Neuronal stem cell (in vitro differentiated cells): ENCODE measurements around the gene MZT2B.
"Not testable (repeated sequence)": the region's sequence is repeated elsewhere in the genome, so short reads cannot be mapped to it uniquely, and the experiment has no call there.

Experiments used
- DNase-seq: peaks from one replicate; pipeline ENCODE4 v3.0.0-alpha.2; 2013; ENCODE audit warnings: low spot score
- H2AFZ ChIP-seq: one replicate; pipeline ENCODE4 v1.6.1; 2013; ENCODE audit warnings: mild to moderate bottlenecking, low read length, inconsistent platforms
- H2AK5ac ChIP-seq: 2 replicates; pipeline ENCODE4 v1.6.1; 2013; ENCODE audit warnings: low read depth, mild to moderate bottlenecking, inconsistent platforms, low read length, moderate library complexity, mixed read lengths
- H2BK120ac ChIP-seq: 2 replicates; pipeline ENCODE4 v1.6.1; 2013; ENCODE audit warnings: low read depth, mild to moderate bottlenecking, inconsistent platforms, low read length, moderate library complexity, mixed read lengths
- H2BK12ac ChIP-seq: one replicate; pipeline ENCODE4 v1.6.1; 2013; ENCODE audit warnings: low read length, inconsistent platforms
- H2BK15ac ChIP-seq: 2 replicates; pipeline ENCODE4 v1.6.1; 2013; ENCODE audit warnings: mild to moderate bottlenecking, low read length, inconsistent platforms, mixed read lengths
- H2BK5ac ChIP-seq: one replicate; pipeline ENCODE4 v1.6.1; 2013; ENCODE audit warnings: inconsistent platforms, mild to moderate bottlenecking, low read length, moderate library complexity
- H3K14ac ChIP-seq: one replicate; pipeline ENCODE4 v1.6.1; 2013; ENCODE audit warnings: low read length, inconsistent platforms
- H3K18ac ChIP-seq: 2 replicates; pipeline ENCODE4 v1.6.1; 2013; ENCODE audit warnings: low read length, inconsistent platforms
- H3K23ac ChIP-seq: 2 replicates; pipeline ENCODE4 v1.6.1; 2013; ENCODE audit warnings: low read depth, mild to moderate bottlenecking, mixed read lengths, low read length, inconsistent platforms; ENCODE audit not compliant: poor library complexity
- H3K27ac ChIP-seq: replicated peaks from 3 replicates; pipeline ENCODE4 v1.5.1; 2013; ENCODE audit warnings: low read length, inconsistent platforms
- H3K27me3 ChIP-seq, 3 experiments: 2 replicates each; pipeline ENCODE4 v1.6.1; 2013; ENCODE audit warnings: low read length in 3 of 3, mild to moderate bottlenecking in 2 of 3, inconsistent platforms in 1 of 3, low read depth in 1 of 3, mixed read lengths in 1 of 3, moderate library complexity in 1 of 3; ENCODE audit not compliant: control insufficient read depth in 3 of 3, insufficient read depth in 3 of 3
- H3K36me3 ChIP-seq, 2 donors: replicated peaks in 1 of 2; 2 replicates each; pipeline ENCODE4 v1.6.1; 2013; ENCODE audit warnings: low read length in 2 of 2; ENCODE audit not compliant: control insufficient read depth in 2 of 2, insufficient read depth in 2 of 2
- H3K4ac ChIP-seq: 2 replicates; pipeline ENCODE4 v1.6.1; 2013; ENCODE audit warnings: inconsistent platforms, mild to moderate bottlenecking, low read length, moderate library complexity
- H3K4me1 ChIP-seq, 2 donors: 1 replicate in 1 of 2; 2 replicates in 1 of 2; pipeline ENCODE4 v1.6.1; 2013; ENCODE audit warnings: low read length in 2 of 2, low read depth in 1 of 2; ENCODE audit not compliant: control insufficient read depth in 2 of 2, insufficient read depth in 1 of 2
- H3K4me2 ChIP-seq: one replicate; pipeline ENCODE4 v1.6.1; 2013; ENCODE audit warnings: mild to moderate bottlenecking, low read length, inconsistent platforms; ENCODE audit not compliant: insufficient read depth, poor library complexity, severe bottlenecking
- H3K4me3 ChIP-seq, 2 donors: 2 replicates each; pipeline ENCODE4 v1.5.1; 2013; ENCODE audit warnings: low read length in 2 of 2, mild to moderate bottlenecking in 2 of 2, inconsistent platforms in 1 of 2, moderate library complexity in 1 of 2
- H3K79me1 ChIP-seq: one replicate; pipeline ENCODE4 v1.6.1; 2013; ENCODE audit warnings: low read depth, mild to moderate bottlenecking, inconsistent platforms, low read length, moderate library complexity
- H3K9ac ChIP-seq: one replicate; pipeline ENCODE4 v1.6.1; 2013; ENCODE audit warnings: mild to moderate bottlenecking, low read depth, low read length, inconsistent platforms; ENCODE audit not compliant: poor library complexity
- H3K9me3 ChIP-seq, 2 donors: replicated peaks in 1 of 2; 2 replicates each; pipeline versions ENCODE3 to v1.6.1; 2013; ENCODE audit warnings: low read length in 2 of 2, mild to moderate bottlenecking in 2 of 2, inconsistent platforms in 1 of 2, low read depth in 1 of 2, mixed read lengths in 1 of 2, moderate library complexity in 1 of 2; ENCODE audit not compliant: control insufficient read depth in 2 of 2, insufficient read depth in 1 of 2
- H4K8ac ChIP-seq: one replicate; pipeline ENCODE4 v1.6.1; 2013; ENCODE audit warnings: low read depth, mild to moderate bottlenecking, inconsistent platforms, low read length, moderate library complexity
- H4K91ac ChIP-seq: one replicate; pipeline ENCODE4 v1.6.1; 2013; ENCODE audit warnings: low read length, low read depth, mild to moderate bottlenecking, inconsistent platforms; ENCODE audit not compliant: poor library complexity
- WGBS, 2 donors: extraction: QIAGEN DNeasy Blood & Tissue Kit; methylation state at CpG; one replicate each; pipeline ENCODE4 v1.1.7; 2013; ENCODE audit warnings: missing lambda C conversion rate in 2 of 2, mixed read lengths in 1 of 2; ENCODE audit not compliant: insufficient read length in 2 of 2, insufficient replicate concordance in 1 of 2; ENCODE audit errors: extremely low coverage in 2 of 2; 5-methylcytosine and 5-hydroxymethylcytosine counted together

The MZT2B gene

GRCh38 chr2:130190237-130190636, 8.2 kb downstream of the MZT2B start:
- no peak for DNase-seq
- no peaks in the 10 kb centered on the region for H3K9me3 ChIP-seq
- H3K23ac ChIP-seq: no peak overlapping the region
- H3K4ac ChIP-seq: no peak overlapping the region
- no peak overlapping the region for H4K91ac ChIP-seq
- H3K79me1 ChIP-seq: no peaks in the 10 kb centered on the region
- no peak overlapping the region for H3K9ac ChIP-seq
- H2AFZ ChIP-seq: no peak overlapping the region
- no peak overlapping the region for H2BK15ac ChIP-seq
- no peak overlapping the region for H3K14ac ChIP-seq
- H2BK12ac ChIP-seq: no peak overlapping the region
- no peak overlapping the region for H2BK120ac ChIP-seq
- peaks cover 2 to 10% of the 10 kb centered on the region in 2 donors for H3K36me3 ChIP-seq
- WGBS, 2 donors: no CpG with 5 or more reads among the region's 15 CpGs
- H3K4me1 ChIP-seq: no peaks in the 10 kb centered on the region
- no peak overlapping the region for H2BK5ac ChIP-seq
- no peak overlapping the region for H3K4me2 ChIP-seq
- H3K18ac ChIP-seq: no peak overlapping the region
- no peak overlapping the region for H4K8ac ChIP-seq
- H2AK5ac ChIP-seq: no peak overlapping the region
- H3K27me3 ChIP-seq: no peaks in the 10 kb centered on the region
- H3K27ac ChIP-seq: no peak overlapping the region
- H3K4me3 ChIP-seq: no peak overlapping the region

DNA sequence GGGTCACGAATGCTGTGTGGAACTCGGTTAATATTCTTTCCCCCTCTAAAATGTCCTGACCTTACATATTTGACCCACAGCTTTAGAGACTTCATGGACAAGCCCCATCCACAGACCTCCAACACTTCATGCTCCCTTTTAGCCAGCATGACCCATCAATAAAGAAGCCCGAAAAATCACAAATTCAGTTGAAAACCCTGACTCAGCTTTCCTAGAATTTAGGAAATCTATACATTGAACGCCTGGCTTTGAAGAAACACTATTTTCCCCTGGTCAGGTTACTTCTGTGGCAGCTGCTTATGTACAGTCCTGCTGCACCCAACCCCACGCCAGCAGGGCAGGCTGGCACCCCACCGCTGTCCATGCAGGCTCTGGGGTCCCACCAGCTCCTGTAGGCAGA, 9.3 kb downstream of the MZT2B start:
- H3K4ac ChIP-seq, H2AFZ ChIP-seq, H3K14ac ChIP-seq, H4K91ac ChIP-seq, H4K8ac ChIP-seq, H2BK5ac ChIP-seq, H3K27ac ChIP-seq, H3K27me3 ChIP-seq, H2AK5ac ChIP-seq, H2BK12ac ChIP-seq, H2BK120ac ChIP-seq, H3K4me3 ChIP-seq, H3K9ac ChIP-seq, H3K4me2 ChIP-seq, H3K4me1 ChIP-seq, H3K18ac ChIP-seq, H2BK15ac ChIP-seq, H3K23ac ChIP-seq, H3K36me3 ChIP-seq, H3K79me1 ChIP-seq, DNase-seq, H3K9me3 ChIP-seq: not testable (repeated sequence)
- WGBS, 2 donors: no CpG with 5 or more reads among the region's 6 CpGs

- not testable (repeated sequence) for H3K9ac ChIP-seq, H3K9me3 ChIP-seq, H3K36me3 ChIP-seq, H2BK120ac ChIP-seq, H3K4me1 ChIP-seq, H3K27me3 ChIP-seq, H2BK15ac ChIP-seq, H2AK5ac ChIP-seq, H4K8ac ChIP-seq, H3K27ac ChIP-seq, H3K14ac ChIP-seq, H3K4ac ChIP-seq, H2BK12ac ChIP-seq, DNase-seq, H3K18ac ChIP-seq, H3K4me2 ChIP-seq, H2BK5ac ChIP-seq, H3K4me3 ChIP-seq, H3K23ac ChIP-seq, H4K91ac ChIP-seq, H2AFZ ChIP-seq, H3K79me1 ChIP-seq
- WGBS, 2 donors: no CpG with 5 or more reads among the region's 3 CpGs
Measured at GRCh38 chr2:130192451-130192850, 10.4 kb downstream of the MZT2B start.

DNA sequence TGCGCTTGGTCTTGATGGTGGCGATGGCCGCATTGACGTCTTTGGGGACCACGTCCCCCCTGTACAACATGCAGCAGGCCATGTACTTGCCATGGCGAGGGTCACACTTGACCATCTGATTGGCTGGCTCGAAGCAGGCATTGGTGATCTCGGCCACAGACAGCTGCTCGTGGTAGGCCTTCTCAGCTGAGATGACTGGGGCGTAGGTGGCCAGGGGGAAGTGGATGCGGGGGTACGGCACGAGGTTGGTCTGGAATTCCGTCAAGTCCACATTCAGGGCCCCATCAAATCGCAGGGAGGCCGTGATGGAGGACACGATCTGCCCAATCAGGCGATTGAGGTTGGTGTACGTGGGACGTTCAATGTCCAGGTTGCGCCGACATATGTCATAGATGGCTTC, 11.8 kb downstream of the MZT2B start:
- no CpG with 5 or more reads among the region's 22 CpGs for WGBS, 2 donors
- H2BK15ac ChIP-seq: not testable (repeated sequence)

More for the DNA sequence above, 11.8 kb downstream of the MZT2B start:
- not testable (repeated sequence) for H3K4me1 ChIP-seq, H3K9me3 ChIP-seq, H3K27ac ChIP-seq, H3K4me3 ChIP-seq, H3K23ac ChIP-seq, H2BK120ac ChIP-seq, H3K18ac ChIP-seq, H2BK12ac ChIP-seq, H2BK5ac ChIP-seq, H3K4ac ChIP-seq, H2AFZ ChIP-seq, H3K14ac ChIP-seq, H3K27me3 ChIP-seq, H3K4me2 ChIP-seq, H3K79me1 ChIP-seq, H3K9ac ChIP-seq, H4K8ac ChIP-seq, H2AK5ac ChIP-seq, DNase-seq, H4K91ac ChIP-seq, H3K36me3 ChIP-seq
